Loucy (cell line): Measurements from ENCODE around the gene PROSER2.

ENCODE experiments used
- EZH2phosphoT487 ChIP-seq: fragments of 200-600 bp; IDR thresholded peaks from 2 replicates; pipeline ENCODE4 v1.6.1; 2018; ENCODE audit warnings: antibody characterized with exemption, mild to moderate bottlenecking, moderate library complexity, borderline replicate concordance
- TF ChIP-seq, protein P1 (sequence below): fragments of 200-600 bp; sonication (generic); conservative IDR thresholded peaks from 2 replicates; pipeline ENCODE4 v1.5.1; 2014; ENCODE audit warnings: mild to moderate bottlenecking, antibody characterized with exemption, low read length

DNA sequence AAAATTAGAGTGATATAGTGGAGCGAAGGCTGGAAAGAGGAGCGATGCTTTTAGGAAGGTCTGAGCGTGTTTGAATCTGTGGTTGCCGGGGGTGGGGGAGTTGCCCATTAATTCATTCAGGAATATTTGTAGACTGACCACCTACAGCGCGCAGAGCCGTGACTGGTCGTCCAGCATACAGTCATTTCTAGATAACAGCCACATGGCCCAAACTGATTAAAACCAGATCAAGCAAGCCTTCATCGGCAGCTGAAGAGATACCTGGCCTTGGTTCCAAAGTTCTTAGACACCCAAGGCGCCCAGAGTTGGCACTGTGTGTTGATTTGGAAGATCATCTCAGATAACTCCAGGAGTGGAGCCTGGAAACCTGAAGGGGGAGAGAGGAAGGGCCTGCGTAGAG lies 1.7 kb downstream of the PROSER2 start:
- TF ChIP-seq, protein P1, sequence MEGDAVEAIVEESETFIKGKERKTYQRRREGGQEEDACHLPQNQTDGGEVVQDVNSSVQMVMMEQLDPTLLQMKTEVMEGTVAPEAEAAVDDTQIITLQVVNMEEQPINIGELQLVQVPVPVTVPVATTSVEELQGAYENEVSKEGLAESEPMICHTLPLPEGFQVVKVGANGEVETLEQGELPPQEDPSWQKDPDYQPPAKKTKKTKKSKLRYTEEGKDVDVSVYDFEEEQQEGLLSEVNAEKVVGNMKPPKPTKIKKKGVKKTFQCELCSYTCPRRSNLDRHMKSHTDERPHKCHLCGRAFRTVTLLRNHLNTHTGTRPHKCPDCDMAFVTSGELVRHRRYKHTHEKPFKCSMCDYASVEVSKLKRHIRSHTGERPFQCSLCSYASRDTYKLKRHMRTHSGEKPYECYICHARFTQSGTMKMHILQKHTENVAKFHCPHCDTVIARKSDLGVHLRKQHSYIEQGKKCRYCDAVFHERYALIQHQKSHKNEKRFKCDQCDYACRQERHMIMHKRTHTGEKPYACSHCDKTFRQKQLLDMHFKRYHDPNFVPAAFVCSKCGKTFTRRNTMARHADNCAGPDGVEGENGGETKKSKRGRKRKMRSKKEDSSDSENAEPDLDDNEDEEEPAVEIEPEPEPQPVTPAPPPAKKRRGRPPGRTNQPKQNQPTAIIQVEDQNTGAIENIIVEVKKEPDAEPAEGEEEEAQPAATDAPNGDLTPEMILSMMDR, result no peak
- TF ChIP-seq EZH2phosphoT487, result no peak
